ENCODE results near the gene ARAP2.
A peak's percentile ranks its signal among the peaks of the same experiment; 100 is the strongest.

The ARAP2 gene

DNA sequence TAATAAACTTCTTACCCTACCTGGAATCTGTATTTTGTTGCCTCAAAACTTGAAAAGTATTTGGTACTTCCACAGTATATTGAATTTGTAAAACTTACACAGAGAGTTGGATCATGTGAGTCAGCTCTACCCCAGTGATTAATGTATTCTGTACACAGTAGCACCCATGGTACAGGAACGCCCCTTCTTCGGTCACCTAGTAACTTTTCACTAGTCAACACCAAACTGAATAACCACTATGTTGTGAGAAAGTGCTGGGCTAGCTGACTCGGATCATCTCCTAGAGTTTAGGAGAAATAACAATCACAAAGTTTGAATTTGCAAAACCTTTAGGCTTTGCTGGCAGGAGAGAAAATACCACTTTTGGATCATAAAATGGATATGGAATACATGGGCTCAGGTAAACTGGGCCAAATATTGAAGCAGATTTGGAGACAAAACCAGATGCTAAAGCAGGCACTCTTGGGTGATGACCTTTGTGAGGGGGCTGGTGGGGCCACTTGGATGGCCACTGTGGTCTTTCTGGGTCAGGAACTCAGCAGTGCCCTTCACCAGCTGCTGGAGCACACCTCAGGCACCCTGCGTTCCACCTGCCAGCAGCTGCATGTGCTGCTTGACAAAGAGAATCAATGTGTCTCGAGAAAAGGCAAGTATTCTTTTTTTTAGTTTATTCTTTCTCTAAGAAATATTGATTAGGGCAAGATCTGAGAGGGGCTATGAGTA lies 37.2 kb upstream of the ARAP2 start, which contains the start of gene DTHD1:
Gene DTHD1 (plus strand): TSS at position 233 of the 723 bp plus-strand sequence. CDS start 143 bp downstream, at position 376.
- TF ChIP-seq EP300 (IDR thresholded peaks at IDR 0.05; ENCODE audit: borderline replicate concordance): no peak
- TF ChIP-seq YY1 (IDR thresholded peaks at IDR 0.05; ENCODE audit: low read depth): no peak
- TF ChIP-seq USF1 (IDR thresholded peaks at IDR 0.05): no peak

DNA sequence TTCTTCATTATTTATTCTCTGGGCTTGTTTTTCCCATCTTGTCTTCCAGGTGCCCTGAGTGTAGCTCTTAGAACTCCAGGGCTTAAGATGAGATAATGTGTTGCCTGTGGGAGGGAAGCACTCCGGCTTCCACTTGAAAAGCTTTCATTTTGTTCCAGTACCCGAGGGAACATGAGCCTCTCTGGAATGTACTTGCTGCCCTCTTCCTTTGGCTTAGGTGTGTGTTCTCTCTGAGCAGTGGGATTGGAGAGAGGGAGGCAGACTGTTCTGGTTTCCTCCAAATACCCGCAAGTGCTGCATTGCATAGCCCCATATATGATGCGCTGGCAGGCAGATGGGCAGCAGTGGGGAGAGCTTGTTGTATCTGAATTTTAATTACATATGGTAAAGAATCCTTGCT lies 36.2 kb upstream of the ARAP2 start:
- TF ChIP-seq CEBPB (IDR thresholded peaks at IDR 0.05) (no peak), EP300 (IDR thresholded peaks at IDR 0.05; ENCODE audit: borderline replicate concordance) (no peak), USF1 (IDR thresholded peaks at IDR 0.05) (no peak), YY1 (IDR thresholded peaks at IDR 0.05; ENCODE audit: low read depth) (no peak), TCF12 (IDR thresholded peaks at IDR 0.05; ENCODE audit: low read depth) (no peak), ZBTB7A (IDR thresholded peaks at IDR 0.05; ENCODE audit: low read depth) (no peak), TAF1 (IDR thresholded peaks at IDR 0.05; ENCODE audit: low read depth) (no peak), EGR1 (IDR thresholded peaks at IDR 0.05) (no peak)
- TF ChIP-seq, protein P1, sequence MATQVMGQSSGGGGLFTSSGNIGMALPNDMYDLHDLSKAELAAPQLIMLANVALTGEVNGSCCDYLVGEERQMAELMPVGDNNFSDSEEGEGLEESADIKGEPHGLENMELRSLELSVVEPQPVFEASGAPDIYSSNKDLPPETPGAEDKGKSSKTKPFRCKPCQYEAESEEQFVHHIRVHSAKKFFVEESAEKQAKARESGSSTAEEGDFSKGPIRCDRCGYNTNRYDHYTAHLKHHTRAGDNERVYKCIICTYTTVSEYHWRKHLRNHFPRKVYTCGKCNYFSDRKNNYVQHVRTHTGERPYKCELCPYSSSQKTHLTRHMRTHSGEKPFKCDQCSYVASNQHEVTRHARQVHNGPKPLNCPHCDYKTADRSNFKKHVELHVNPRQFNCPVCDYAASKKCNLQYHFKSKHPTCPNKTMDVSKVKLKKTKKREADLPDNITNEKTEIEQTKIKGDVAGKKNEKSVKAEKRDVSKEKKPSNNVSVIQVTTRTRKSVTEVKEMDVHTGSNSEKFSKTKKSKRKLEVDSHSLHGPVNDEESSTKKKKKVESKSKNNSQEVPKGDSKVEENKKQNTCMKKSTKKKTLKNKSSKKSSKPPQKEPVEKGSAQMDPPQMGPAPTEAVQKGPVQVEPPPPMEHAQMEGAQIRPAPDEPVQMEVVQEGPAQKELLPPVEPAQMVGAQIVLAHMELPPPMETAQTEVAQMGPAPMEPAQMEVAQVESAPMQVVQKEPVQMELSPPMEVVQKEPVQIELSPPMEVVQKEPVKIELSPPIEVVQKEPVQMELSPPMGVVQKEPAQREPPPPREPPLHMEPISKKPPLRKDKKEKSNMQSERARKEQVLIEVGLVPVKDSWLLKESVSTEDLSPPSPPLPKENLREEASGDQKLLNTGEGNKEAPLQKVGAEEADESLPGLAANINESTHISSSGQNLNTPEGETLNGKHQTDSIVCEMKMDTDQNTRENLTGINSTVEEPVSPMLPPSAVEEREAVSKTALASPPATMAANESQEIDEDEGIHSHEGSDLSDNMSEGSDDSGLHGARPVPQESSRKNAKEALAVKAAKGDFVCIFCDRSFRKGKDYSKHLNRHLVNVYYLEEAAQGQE (IDR thresholded peaks at IDR 0.05; ENCODE audit: low read depth): no peak

DNA sequence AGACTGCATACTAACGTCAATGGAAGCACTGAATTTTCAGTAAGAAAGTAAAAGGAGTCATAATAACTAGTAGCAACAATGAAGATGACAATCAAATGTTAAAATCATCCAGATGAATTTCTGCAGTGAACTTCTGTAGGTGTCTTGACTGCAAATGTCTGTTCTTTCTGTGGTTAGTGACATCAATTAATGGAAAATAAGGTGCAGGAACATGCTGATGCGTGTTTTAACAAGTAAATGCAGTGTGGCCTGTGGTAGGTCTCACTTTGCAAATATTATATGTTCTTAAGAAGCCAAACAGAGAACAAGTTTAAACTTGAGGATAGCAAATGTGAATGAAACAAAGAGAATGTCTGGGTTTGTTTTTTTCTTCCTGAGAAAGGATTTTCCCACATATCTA lies 34.5 kb upstream of the ARAP2 start:
- TF ChIP-seq TEAD4 (IDR thresholded peaks at IDR 0.05) (no peak), NFIC (IDR thresholded peaks at IDR 0.05) (no peak), ZBTB7A (IDR thresholded peaks at IDR 0.05; ENCODE audit: low read depth) (no peak), CEBPB (IDR thresholded peaks at IDR 0.05) (no peak), FOXM1 (IDR thresholded peaks at IDR 0.05; ENCODE audit: borderline replicate concordance, low read depth) (no peak)

DNA sequence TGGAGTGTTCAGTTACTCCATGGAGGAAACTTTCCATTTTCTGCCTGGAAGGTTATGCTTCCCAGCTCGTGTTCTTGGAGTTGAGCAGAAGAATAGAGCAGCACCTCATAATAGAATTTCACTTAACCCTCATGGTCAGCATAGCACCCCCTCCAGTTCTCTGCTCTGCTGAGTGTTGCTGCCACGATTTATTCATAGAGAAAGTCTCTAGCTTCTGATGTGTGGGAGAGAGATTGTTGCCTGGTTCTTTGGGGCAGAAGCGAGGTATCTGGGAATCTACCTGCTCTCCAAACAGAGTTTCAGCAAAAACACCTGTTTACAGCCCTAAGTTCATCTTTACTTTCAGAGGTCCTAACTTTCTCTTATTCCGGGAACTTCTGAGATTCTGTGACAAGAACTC lies 33.2 kb upstream of the ARAP2 start:
- no peak for TF ChIP-seq CEBPB (IDR thresholded peaks at IDR 0.05)
- TF ChIP-seq, protein P1 (IDR thresholded peaks at IDR 0.05; ENCODE audit: low read depth): no peak
- TF ChIP-seq USF1 (IDR thresholded peaks at IDR 0.05): no peak
- no peak for TF ChIP-seq NFIC (IDR thresholded peaks at IDR 0.05)
- TF ChIP-seq TCF12 (IDR thresholded peaks at IDR 0.05; ENCODE audit: low read depth): no peak
- no peak for TF ChIP-seq TEAD4 (IDR thresholded peaks at IDR 0.05)
- no peak for TF ChIP-seq EGR1 (IDR thresholded peaks at IDR 0.05)
- TF ChIP-seq ZBTB7A (IDR thresholded peaks at IDR 0.05; ENCODE audit: low read depth): no peak
- no peak for TF ChIP-seq RAD21 (IDR thresholded peaks at IDR 0.05; ENCODE audit: low read depth)
- no peak for TF ChIP-seq EP300 (IDR thresholded peaks at IDR 0.05; ENCODE audit: borderline replicate concordance)
- no peak for TF ChIP-seq TAF1 (IDR thresholded peaks at IDR 0.05; ENCODE audit: low read depth)
- TF ChIP-seq, protein P2, sequence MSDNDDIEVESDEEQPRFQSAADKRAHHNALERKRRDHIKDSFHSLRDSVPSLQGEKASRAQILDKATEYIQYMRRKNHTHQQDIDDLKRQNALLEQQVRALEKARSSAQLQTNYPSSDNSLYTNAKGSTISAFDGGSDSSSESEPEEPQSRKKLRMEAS (IDR thresholded peaks at IDR 0.05): no peak
- TF ChIP-seq CREB1 (IDR thresholded peaks at IDR 0.05; ENCODE audit: low read depth): no peak
- no peak for TF ChIP-seq YY1 (IDR thresholded peaks at IDR 0.05; ENCODE audit: low read depth)
- no peak for TF ChIP-seq FOXM1 (IDR thresholded peaks at IDR 0.05; ENCODE audit: borderline replicate concordance, low read depth)

DNA sequence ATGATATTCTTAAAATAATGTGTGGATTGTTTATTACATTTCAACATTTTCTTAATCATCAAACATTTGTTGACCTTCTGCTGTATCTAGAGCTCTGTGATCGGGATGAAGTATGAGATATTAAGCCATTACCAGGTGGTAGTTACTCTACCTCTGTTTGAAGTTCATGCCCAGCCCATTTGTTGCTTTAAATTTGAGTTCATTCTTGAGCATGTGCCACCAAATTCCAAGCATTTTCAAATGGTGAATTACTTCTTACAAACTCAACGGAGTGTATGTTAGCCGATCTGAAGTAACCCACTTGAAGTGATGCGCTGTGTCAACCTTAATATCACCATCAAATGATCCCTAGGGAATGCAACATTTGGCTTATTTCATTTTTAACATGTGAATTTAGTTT lies 29.8 kb upstream of the ARAP2 start:
- TF ChIP-seq, protein P2 (IDR thresholded peaks at IDR 0.05): no peak
- peak; percentile 80 for TF ChIP-seq TEAD4 (IDR thresholded peaks at IDR 0.05)

GRCh38 chr4:36273276-36273675 lies 29.0 kb upstream of the ARAP2 start:
- no peak for TF ChIP-seq YY1 (IDR thresholded peaks at IDR 0.05; ENCODE audit: low read depth)
- no peak for TF ChIP-seq CEBPB (IDR thresholded peaks at IDR 0.05)
- TF ChIP-seq, protein P2 (IDR thresholded peaks at IDR 0.05): no peak
- TF ChIP-seq, protein P1 (IDR thresholded peaks at IDR 0.05; ENCODE audit: low read depth): no peak
- no peak for TF ChIP-seq USF1 (IDR thresholded peaks at IDR 0.05)
- no peak for TF ChIP-seq TEAD4 (IDR thresholded peaks at IDR 0.05)
- no peak for TF ChIP-seq CREB1 (IDR thresholded peaks at IDR 0.05; ENCODE audit: low read depth)
- no peak for TF ChIP-seq ZBTB7A (IDR thresholded peaks at IDR 0.05; ENCODE audit: low read depth)
- TF ChIP-seq EP300 (IDR thresholded peaks at IDR 0.05; ENCODE audit: borderline replicate concordance): no peak
- no peak for TF ChIP-seq NFIC (IDR thresholded peaks at IDR 0.05)
- TF ChIP-seq FOXM1 (IDR thresholded peaks at IDR 0.05; ENCODE audit: borderline replicate concordance, low read depth): no peak
- TF ChIP-seq RAD21 (IDR thresholded peaks at IDR 0.05; ENCODE audit: low read depth): no peak
- TF ChIP-seq TAF1 (IDR thresholded peaks at IDR 0.05; ENCODE audit: low read depth): no peak
- TF ChIP-seq EGR1 (IDR thresholded peaks at IDR 0.05): no peak
- no peak for TF ChIP-seq TCF12 (IDR thresholded peaks at IDR 0.05; ENCODE audit: low read depth)
